ENCODE measurements around the gene RIC3. TPM values are rescaled to one million over a fixed set of nuclear protein-coding genes. Genes with fewer than 3 reads are reported as not detected.

RIC3 gene
- total RNA-seq, 2 experiments from 2014 or later, result 3.4 to 4.8 TPM

GRCh38 chr11:8062781-8063257, 106.0 kb downstream of the RIC3 start:
- Mint-ChIP-seq H3K4me3 (no peak overlapping the region), H3K36me3 (ENCODE audit: low read depth) (no peaks in the 10 kb centered on the region), H3K27me3 (no peaks in the 10 kb centered on the region), H3K27ac (no peak overlapping the region), H3K4me1 (peaks cover 3% of the 10 kb centered on the region), H3K9me3 (no peaks in the 10 kb centered on the region)
- ChIA-PET CTCF (no interaction called here), POLR2A (no interaction called here)
- DNase-seq, result no peak

GRCh38 chr11:8061555-8062428, 107.0 kb downstream of the RIC3 start:
- POLR2A ChIA-PET, result no interaction called here

GRCh38 chr11:8060801-8061554, 107.8 kb downstream of the RIC3 start:
- DNase-seq, result no peak
- no peak overlapping the region for H3K27ac Mint-ChIP-seq
- H3K9me3 Mint-ChIP-seq, result no peaks in the 10 kb centered on the region
- ChIA-PET CTCF (no interaction called here), POLR2A (no interaction called here)
- no peak overlapping the region for H3K4me3 Mint-ChIP-seq
- peaks cover 3% of the 10 kb centered on the region for H3K4me1 Mint-ChIP-seq
- no peaks in the 10 kb centered on the region for H3K36me3 Mint-ChIP-seq (ENCODE audit: low read depth)
- H3K27me3 Mint-ChIP-seq, result no peaks in the 10 kb centered on the region

More at GRCh38 chr11:8061555-8062428, 107.0 kb downstream of the RIC3 start:
- Mint-ChIP-seq H3K27ac (no peak overlapping the region), H3K4me3 (no peak overlapping the region), H3K27me3 (no peaks in the 10 kb centered on the region), H3K9me3 (no peaks in the 10 kb centered on the region), H3K4me1 (peaks cover 3% of the 10 kb centered on the region), H3K36me3 (ENCODE audit: low read depth) (no peaks in the 10 kb centered on the region)
- CTCF ChIA-PET, result no interaction called here
- no peak for DNase-seq

GRCh38 chr11:8060146-8060719, 108.6 kb downstream of the RIC3 start:
- no peaks in the 10 kb centered on the region for H3K36me3 Mint-ChIP-seq (ENCODE audit: low read depth)
- no peak overlapping the region for H3K27ac Mint-ChIP-seq
- no peak for DNase-seq
- peaks cover 3% of the 10 kb centered on the region for H3K4me1 Mint-ChIP-seq
- CTCF ChIA-PET, result no interaction called here
- no peaks in the 10 kb centered on the region for H3K9me3 Mint-ChIP-seq
- POLR2A ChIA-PET, result no interaction called here
- H3K27me3 Mint-ChIP-seq, result no peaks in the 10 kb centered on the region
- no peak overlapping the region for H3K4me3 Mint-ChIP-seq

- H3K4me3 Mint-ChIP-seq, result no peak overlapping the region
- H3K27me3 Mint-ChIP-seq, result no peaks in the 10 kb centered on the region
- H3K36me3 Mint-ChIP-seq (ENCODE audit: low read depth), result no peaks in the 10 kb centered on the region
- no peak for DNase-seq
- no peak overlapping the region for H3K27ac Mint-ChIP-seq
- ChIA-PET CTCF (no interaction called here), POLR2A (interaction anchor here (1.0 kb wide), 1 partner anchor 57 kb away, joined by 3 read pairs; no protein-coding TSS in a partner anchor)
- H3K9me3 Mint-ChIP-seq, result no peaks in the 10 kb centered on the region
- peaks cover 3% of the 10 kb centered on the region for H3K4me1 Mint-ChIP-seq
Measured at GRCh38 chr11:8059571-8060011, 109.2 kb downstream of the RIC3 start.

GRCh38 chr11:8059030-8059429, 109.8 kb downstream of the RIC3 start:
- ChIA-PET CTCF (no interaction called here), POLR2A (interaction anchor here (1.0 kb wide), 1 partner anchor 56 kb away, joined by 3 read pairs; no protein-coding TSS in a partner anchor)
- Mint-ChIP-seq H3K27ac (no peak overlapping the region), H3K27me3 (no peaks in the 10 kb centered on the region), H3K9me3 (no peaks in the 10 kb centered on the region), H3K36me3 (ENCODE audit: low read depth) (no peaks in the 10 kb centered on the region), H3K4me1 (peaks cover 3% of the 10 kb centered on the region), H3K4me3 (no peak overlapping the region)
- no peak for DNase-seq

GRCh38 chr11:8058216-8058615, 110.6 kb downstream of the RIC3 start:
- H3K36me3 Mint-ChIP-seq (ENCODE audit: low read depth), result no peaks in the 10 kb centered on the region
- no peak overlapping the region for H3K27ac Mint-ChIP-seq
- peaks cover 3% of the 10 kb centered on the region for H3K4me1 Mint-ChIP-seq
- no peak overlapping the region for H3K4me3 Mint-ChIP-seq
- H3K27me3 Mint-ChIP-seq, result no peaks in the 10 kb centered on the region
- CTCF ChIA-PET, result no interaction called here
- DNase-seq, result no peak
- POLR2A ChIA-PET, result no interaction called here
- H3K9me3 Mint-ChIP-seq, result no peaks in the 10 kb centered on the region

GRCh38 chr11:8056810-8057463, 111.9 kb downstream of the RIC3 start:
- peaks cover 3% of the 10 kb centered on the region for H3K4me1 Mint-ChIP-seq
- no peak overlapping the region for H3K27ac Mint-ChIP-seq
- no peaks in the 10 kb centered on the region for H3K9me3 Mint-ChIP-seq
- no peaks in the 10 kb centered on the region for H3K36me3 Mint-ChIP-seq (ENCODE audit: low read depth)
- H3K27me3 Mint-ChIP-seq, result no peaks in the 10 kb centered on the region
- no peak for DNase-seq
- H3K4me3 Mint-ChIP-seq, result no peak overlapping the region
- POLR2A ChIA-PET, result no interaction called here
- CTCF ChIA-PET, result interaction anchor here (0.9 to 1.3 kb wide), 2 partner anchors 24 to 43 kb away, joined by 3 read pairs; no protein-coding TSS in a partner anchor

Other genes with a start within 250 kb of the RIC3 start
- not detected for gene OR10A6, start 237.8 kb downstream of the RIC3 start, total RNA-seq
- not detected for gene OR10A3, start 227.3 kb downstream of the RIC3 start, total RNA-seq
- not detected for gene NLRP10, start 203.6 kb downstream of the RIC3 start, total RNA-seq
- gene EIF3F, start 181.7 kb downstream of the RIC3 start, total RNA-seq, result 100 to 1,000 TPM; 227 to 229 TPM
- gene TUB, start 87.8 kb downstream of the RIC3 start, total RNA-seq, result under 1 TPM; 0.05 to 0.08 TPM
- not detected for gene LMO1, start 94.9 kb upstream of the RIC3 start, total RNA-seq